ENCODE results near the gene RIMBP2.
"Not testable (repeated sequence)": the region's sequence is repeated elsewhere in the genome, so short reads cannot be mapped to it uniquely, and the experiment has no call there.

The RIMBP2 gene

DNA sequence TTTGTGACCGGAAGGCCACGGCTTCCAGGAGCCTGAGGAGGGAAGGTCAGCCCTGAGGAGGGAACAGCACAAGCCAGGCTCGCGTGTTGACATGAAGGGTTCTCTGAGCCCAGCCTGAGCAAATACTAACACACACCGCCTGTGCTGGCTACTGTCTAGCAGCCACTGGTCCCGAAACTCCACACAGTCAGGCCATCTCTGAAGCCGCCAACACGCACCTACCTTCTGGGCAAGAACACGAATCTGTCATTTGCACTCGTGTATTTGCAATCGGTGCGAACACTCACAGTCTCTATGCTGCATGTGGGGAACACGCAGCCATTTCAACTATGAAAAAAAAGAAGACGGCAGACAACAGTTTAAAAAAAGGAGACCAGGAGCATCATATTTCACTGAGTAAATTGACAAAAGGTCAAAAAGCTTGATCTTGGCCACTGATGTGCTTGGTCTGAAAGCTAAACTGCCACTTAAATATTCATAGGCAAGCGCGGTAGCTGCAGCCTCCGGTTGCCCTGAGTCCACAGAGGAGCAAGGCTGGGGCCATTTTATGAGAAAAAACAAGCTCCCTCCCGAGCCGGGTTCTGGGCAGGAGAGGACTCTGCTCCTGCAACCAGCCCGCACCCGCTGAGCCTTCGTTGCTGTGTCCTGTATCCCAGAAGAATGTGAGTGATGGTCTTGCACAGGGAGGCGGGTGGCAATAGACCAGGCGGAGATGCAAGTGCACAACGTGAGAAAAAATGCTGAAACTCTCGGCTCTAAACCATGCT is 57.8 kb downstream of the RIMBP2 start:
- no peak for DNase-seq (ENCODE audit: low read depth in 2 of 2)

DNA sequence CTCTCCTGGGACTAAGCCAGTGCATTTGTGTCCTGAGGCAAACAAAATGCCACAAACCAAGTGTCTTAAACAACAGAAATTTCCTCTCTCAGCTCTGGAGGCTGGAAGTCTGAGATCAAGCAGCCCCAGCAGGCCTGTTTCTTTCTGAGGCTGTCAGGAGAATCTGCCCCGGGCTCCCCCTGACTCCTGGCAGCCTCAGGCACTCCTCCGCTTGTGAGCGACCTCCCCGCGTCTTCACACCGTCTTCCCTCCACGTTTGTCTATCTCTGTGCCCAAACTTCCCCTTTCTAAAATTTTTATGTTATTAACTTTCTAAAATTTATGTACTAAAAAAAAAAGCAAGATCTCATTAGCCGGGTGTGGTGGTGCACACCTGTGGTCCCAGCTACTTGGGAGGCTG is 59.7 kb downstream of the RIMBP2 start:
- no peak for DNase-seq (ENCODE audit: low read depth in 2 of 2)

DNA sequence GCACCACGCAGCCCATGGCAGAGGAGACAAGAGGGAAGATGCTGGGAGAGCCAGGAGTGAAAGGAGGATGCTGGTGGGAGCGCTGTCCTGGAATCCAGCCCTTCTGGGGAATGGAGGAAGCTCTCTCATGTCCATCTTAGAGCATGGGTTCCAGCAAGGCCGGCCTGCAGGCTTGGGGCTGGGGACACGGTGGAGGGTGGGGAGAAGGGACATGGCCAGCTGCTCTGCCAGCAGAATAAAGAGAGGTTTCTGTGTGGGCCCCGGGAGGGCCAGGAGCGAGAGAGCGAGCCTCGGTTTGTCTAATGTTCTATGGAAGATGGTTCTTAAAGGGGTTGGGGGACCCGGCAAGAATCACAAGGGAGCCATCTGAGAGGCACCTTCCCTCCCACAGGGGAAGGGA is 60.2 kb downstream of the RIMBP2 start:
- no peak for DNase-seq (ENCODE audit: low read depth in 2 of 2)

DNA sequence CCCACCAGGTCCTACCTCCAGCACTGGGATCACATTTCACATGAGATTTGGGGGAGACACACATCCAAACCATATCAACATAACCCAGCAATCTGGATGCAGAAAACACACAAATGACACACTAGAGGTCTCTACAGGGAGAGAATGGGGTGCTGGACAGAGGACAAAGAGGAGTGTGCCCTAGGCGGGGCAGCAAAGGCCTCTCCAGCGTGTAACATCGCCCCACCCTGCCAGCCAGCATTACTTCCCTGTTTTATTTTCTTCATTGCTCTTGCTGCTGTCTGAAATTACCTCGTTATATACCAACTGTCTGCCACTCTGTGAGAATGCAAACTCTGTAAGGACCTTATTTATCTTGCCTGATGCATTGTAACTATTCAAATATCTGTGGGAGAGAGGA is 61.1 kb downstream of the RIMBP2 start:
- DNase-seq (ENCODE audit: low read depth in 2 of 2), result no peak

DNA sequence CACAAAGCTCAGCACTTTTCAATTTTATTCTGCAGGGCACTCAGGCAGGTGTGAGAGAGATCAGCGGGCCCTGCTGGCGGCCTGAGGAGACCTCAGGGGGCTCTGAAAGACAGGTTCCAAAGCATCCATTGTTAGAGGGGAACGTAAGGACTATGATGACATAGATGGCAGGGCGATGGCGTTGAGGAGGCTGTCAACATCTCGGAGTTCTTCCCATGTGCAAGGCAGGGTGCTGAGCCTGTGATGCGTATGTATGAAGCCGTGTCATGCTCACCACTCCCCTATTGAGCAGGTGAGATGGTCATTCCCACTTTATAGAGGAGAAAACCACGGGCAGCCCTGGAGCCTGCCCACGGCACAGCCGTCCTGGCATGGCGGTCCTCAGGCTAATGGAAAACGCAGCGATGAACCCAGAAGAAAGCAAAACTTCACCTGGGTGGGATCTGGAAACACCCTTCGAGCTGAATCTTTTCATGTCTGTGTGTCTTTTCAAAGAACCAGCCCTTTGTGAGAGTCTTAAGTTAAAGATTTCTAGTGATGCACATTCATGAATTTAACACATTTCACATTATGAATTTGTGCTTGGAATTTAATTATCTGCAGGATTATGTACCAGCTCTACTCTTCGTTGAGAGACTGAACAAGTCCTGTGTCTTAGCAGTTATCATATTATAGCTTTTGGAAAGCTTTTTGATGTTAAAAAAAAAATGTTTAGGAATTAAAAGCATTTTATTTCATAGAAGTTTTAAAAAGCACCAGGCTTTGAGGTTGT is 64.7 kb downstream of the RIMBP2 start:
- no peak for DNase-seq (ENCODE audit: low read depth in 2 of 2)

DNA sequence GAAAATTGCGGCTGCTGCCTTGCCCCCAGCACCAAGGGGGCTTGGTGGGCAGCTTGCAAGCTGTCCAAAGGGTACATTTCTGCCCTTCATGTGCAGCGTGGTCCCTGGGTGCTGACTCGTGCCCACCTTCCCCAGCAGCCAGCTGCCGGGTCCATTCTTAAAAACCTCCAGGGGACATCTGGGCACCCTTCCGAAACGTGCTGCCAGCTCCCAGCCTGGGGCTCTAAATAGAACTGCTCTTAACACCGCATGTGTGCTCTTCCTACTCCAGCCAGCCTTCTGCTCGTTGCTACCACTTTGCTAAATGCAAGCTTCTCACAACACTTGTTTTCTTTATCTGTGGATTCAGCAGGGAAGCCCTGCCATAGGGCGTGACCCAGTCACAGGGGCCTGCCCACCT is 66.0 kb downstream of the RIMBP2 start:
- no peak for DNase-seq (ENCODE audit: low read depth in 2 of 2)

DNA sequence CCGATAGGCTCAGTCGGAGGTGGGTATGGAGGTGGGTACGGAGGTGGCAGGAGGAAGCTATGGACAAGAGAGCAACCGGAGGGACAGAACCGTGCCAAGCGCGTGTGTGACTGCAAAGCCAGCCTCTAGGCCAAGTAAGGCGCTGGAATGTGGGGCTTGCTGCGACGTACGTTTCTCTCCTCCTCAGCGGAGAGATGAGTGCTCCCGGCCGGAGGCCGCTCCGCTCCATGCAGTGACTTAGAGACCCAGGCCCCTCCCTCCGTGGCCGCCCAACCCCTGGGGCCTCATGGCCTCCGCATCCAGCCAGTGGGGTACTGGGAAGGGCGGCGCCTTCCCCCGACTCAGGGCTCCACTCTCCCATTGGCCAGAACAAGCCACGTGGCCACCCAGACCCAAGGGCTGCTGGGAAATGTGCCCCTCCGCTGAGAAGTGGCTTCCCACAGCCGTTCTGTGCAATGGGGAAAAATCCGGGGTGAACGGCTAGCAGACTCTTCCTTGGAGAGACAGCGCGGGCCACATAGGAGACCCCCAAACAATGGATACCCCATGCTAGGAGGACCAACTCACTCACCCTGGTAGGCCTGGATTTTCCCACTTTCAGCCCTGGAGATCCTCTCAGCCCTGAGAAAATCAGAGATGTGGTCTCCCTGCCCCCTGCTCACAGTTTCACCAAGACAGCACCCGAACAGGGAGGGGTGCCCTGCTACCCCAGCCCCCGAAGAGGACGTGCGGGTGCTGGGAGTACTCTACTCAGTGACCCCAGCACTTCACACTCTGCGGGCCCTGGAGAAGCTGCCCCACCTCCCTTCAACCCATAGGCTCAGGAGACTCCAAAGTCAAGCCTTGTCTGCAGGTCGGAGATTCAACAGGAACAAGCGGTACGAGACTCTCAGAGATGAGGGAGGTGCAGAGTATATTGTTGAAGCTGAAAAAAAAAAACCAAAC is 66.7 kb downstream of the RIMBP2 start:
- DNase-seq (ENCODE audit: low read depth in 2 of 2), result no peak

DNA sequence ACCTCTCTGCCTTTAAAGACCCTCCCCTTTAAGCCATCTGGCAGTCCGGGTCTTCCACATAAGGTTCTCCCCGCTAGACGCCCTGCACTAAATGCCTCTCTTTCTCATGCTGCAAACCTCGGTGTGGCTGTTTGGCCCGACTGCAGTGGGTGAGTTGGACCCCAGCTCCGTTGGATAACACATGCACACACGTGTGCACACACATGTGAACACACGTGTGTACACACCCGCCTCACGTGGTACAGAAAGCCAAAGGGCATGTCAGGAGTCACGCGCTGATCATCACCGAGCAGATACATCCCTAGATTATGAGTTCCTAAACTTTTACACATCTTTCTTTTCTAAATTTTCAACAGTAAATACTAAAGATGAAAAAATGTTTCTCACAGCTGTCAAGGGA is 68.3 kb downstream of the RIMBP2 start:
- DNase-seq (ENCODE audit: low read depth in 2 of 2), result no peak

DNA sequence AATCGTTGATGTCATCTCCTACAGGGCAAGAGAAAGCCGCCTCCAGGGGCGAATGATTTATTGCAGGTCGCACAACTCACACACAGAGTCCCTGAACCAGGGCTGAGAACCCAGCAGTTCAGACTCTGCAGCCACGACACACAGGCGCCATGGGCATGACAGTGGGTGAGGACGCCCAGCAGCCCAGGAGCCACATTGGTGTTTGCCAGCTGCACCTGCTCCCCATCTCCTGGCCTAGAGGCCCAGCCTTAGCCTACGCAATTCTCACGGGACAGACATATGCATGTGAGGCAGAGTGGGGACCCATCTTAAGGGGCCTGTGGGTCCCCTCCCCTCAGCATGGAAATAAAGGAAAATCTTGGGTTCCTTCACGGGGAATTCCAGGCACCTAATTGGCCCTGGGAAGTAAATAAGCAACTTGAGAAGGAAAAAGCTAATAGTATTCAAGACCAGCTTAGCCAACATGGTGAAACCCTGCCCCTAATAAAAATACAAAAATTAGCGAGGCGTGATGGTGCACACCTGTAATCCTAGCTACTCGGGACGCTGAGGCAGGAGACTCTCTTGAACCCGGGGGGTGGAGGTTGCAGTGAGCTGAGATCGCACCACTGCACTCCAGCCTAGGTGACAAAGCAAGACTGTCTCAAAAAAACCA is 69.3 kb downstream of the RIMBP2 start:
- DNase-seq (ENCODE audit: low read depth in 2 of 2), result no peak

DNA sequence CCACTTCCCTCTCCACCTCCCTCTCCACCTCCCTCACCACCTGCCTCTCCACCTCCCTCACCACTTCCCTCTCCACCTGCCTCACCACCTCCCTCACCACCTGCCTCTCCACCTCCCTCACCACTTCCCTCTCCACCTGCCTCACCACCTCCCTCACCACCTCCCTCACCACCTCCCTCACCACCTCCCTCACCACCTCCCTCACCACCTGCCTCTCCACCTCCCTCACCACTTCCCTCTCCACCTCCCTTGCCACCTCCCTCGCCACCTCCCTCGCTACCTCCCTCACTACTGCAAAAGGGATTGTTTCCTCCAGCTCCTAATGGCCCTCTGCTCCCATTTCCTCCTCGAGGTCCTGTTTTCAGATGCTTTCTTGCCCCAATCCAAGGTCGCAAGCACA is 69.9 kb downstream of the RIMBP2 start:
- DNase-seq (ENCODE audit: low read depth in 2 of 2), result not testable (repeated sequence)

DNA sequence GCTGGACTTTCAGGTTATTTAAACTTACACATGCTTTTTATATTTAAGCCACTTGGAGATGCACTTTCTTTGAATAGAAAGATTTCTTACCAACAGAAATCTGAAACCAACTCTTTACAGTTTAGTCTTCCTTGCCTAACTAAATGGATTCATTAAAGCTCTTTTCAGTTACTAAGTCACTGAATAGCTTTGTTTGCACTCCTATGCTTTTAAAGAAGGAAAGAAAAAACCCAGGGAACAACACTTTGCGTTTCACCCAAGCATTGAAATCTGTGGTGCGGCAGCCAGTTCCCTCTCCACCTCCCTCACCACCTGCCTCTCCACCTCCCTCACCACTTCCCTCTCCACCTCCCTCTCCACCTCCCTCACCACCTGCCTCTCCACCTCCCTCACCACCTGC is 70.3 kb downstream of the RIMBP2 start:
- no peak for DNase-seq (ENCODE audit: low read depth in 2 of 2)

DNA sequence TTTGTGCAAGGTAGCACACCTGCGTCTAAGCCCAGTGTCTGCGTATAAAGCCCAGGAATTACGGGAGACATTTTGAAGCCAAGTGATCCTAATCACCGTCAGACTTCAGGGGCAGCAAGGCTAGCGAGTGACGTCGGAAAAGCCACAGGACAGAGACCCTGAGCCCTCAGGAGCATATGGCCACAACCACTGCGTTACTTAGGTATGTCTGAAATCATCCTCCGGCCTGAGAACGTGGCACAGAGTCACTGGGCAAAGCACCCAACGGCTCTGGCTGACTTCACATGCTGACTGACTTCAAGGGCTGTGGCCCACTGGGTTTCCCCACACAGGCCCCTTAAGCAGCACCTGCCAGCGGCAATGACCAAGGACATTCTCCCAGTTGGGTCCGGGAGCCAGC is 71.5 kb downstream of the RIMBP2 start:
- no peak for DNase-seq (ENCODE audit: low read depth in 2 of 2)

DNA sequence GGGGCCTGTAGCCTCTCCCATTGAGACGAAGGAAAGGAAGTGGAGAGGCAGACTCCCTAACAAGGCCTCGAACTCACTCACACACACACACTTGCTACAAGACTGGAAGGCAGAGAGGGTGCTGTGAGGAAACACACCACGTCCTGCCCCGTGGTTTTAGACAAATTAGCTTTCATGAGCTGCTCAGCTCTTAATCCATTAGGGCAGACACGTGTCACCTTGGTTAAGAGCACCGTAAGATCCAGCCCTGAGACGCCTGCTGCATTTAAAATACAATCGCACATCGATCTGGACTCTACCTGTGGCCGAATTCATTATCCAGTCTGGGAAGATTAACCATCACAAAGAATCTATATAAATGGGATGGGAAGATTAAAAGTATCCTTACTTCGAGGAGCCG is 72.0 kb downstream of the RIMBP2 start:
- DNase-seq (ENCODE audit: low read depth in 2 of 2), result no peak

DNA sequence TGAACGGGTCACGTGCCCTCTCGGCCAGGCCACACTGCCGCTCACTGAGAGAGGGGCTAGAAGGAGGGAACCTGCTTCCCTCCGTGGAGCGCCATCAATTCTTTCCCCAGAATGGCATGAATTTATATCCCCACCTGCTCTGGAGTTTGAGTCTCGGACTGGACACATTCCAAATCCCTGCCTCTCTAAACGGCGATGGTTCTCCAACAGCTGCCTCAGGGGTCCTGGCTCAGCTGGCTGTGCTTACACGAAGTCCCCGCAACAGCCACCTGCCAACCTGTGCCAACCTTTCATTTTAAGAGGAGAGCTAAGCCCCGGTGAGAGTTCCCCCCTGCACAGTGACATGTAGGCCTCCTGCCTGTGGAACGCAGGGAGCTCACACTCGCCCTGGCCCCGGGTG is 73.2 kb downstream of the RIMBP2 start:
- no peak for DNase-seq (ENCODE audit: low read depth in 2 of 2)

DNA sequence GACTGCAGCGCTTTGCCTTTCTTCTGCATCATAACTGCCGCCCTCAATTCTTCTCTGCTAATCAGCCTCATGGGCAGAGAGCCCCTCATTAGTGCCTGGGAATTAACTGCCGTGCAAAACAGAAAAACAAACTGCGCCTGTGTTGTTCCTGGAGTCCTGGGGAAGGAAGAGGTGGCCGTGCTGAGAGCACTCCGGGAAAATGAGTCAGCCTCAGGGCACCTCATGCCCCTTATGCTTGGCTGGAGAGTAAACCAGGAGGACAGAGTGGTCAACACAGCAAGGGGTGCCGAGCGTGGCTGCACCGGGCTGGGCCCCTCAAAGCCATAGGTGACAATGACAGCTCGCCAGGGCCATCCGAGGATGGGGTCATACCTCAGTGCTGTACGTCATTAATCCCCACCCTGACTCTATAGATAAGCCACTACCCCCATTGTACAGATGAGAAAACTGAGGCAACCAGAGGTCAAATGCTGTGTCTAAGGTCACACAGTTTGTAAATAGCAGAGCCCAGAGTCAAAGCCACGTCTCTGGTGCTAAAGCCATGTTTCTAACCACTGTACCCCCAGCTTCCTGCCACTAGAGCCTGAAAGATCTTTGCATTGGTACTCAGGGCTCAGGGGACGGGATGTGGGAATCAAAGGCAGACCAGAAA is 74.4 kb downstream of the RIMBP2 start:
- no peak for DNase-seq (ENCODE audit: low read depth in 2 of 2)

DNA sequence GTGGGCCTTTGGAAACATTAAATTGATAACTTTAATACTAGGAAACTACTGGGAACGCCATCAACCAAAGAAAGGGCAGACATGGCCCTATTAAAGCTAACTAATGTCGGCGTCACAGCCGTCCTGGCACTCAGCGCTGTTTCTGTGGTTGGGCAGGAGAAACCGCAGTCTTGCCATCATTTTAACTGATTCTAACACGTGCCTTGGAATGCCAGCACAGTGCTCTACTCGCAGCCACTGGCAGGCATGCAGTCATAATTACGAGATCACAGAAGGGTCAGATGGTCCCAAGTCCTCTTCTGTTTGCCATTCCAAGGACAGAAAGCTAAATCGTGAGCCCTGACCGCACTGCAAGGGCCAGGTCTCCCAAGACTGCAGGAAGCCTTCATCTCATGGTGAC is 75.2 kb downstream of the RIMBP2 start:
- DNase-seq (ENCODE audit: low read depth in 2 of 2), result no peak

DNA sequence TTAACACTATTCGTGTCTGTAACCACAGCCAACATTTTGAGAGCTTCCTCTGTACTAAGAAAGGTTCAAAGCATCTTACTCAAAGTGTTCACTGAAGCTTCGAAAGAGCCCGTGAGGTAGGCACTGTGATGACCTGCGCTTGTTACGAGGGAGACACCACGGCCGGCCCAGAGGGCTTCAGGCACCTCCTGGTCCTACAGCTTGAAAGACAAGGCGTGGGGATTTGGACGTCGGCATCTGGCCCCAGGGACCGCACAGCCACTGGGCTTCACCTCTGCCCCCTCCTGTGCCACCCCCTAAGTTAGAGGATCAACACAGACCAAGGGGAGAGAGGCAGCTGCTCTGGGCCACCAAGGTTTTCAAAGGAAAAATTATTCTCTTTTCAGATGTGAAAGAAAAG is 75.6 kb downstream of the RIMBP2 start:
- no peak for DNase-seq (ENCODE audit: low read depth in 2 of 2)

DNA sequence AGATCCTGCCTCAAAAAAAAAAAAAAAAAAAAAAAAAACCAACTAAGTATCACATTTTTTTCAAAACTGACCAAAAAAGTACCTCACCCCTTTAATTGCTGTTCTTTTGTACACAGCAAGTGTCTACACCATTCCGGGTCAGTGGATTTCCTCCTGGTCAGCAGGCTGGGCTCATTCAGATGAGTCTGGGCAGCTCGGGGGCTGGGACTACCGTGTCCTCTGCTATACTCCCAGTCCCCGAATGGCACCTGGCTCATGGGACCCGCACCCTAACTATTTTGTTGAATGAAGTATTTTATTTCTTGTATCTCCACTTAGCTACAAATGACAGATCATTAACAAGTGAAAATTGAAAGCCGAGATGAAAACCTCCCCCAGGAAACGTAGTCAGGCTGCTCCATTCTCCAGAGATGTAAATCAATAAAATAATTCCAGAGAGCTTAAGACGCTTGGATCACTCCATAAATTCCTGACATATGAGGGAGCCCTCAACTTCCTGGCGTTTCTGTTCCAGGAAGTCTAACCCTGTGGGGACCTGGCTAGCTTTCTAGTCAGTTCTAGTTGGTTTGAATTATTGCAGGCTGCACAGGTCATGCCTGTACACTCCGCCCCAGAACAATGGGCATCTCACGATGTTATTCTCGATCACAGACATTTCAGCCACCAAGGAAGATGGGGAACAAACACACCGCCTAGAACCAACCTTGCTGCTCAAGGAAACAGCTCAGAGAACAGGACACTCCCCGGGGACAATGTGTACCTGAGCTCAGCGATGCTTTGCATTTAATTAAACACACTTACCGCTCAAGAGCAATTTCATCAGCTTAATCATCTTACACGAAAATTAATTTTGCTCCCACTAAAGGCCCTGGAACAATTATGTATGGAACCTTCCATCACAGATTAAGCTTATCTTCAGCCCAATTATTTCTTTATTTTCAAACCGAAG is 76.3 kb downstream of the RIMBP2 start:
- no peak for DNase-seq (ENCODE audit: low read depth in 2 of 2)

DNA sequence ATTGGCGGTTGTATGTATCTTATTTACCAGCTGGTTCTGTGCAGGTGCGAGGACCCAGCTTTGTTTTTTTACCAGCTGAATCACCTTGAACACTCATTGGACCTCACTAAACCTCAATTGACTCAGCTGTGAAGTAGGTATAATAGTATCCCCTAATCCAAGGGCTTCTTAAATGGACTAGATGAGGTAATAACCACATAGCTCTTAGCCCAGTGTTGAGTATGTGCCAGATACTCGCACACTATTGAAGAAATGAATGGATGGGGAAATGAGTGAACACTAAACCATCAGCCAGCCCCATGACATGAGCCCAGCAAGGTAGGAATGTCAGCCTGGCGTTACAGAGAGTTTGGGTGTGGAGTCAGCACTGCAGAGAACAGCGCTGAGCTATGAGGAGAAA is 79.7 kb downstream of the RIMBP2 start:
- no peak for DNase-seq (ENCODE audit: low read depth in 2 of 2)

DNA sequence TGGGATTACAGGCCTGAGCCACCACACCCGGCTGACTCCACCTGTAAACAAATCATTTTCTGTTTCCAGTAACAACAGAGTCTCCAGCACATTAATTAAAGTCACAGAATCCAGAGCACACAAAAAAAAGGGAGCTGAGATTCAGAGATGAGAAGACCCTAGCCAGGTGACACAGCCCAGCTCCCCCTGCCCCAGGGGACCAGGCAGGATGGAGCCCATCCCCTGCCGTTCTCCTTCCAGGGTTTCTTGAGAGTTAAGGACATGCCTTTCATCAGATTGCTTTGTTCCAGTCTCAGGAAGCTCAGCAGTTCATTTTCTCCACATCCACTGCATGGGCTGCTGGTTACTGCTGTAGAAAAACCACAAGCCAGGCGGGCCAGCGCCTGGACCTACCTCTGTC is 81.2 kb downstream of the RIMBP2 start:
- no peak for DNase-seq (ENCODE audit: low read depth in 2 of 2)
